Transverse colon (tissue), 4 donors: Measurements from ENCODE around the gene PPM1B.

ENCODE experiments used
- CTCF ChIP-seq, 5 experiments: fragments of 200-600 bp in 3 of 5; fragments of 450-650 bp in 2 of 5; sonication (generic) in 3 of 5; IDR thresholded peaks; 1 replicate in 2 of 5; 2 replicates in 3 of 5; pipeline ENCODE4 v1.5.1; 2016 to 2017; ENCODE audit warnings: antibody characterized with exemption in 5 of 5, inconsistent platforms in 3 of 5, mild to moderate bottlenecking in 2 of 5, moderate library complexity in 1 of 5
- EP300 ChIP-seq: sonication (generic); formaldehyde crosslinking; IDR thresholded peaks from one replicate; pipeline ENCODE4 v1.6.1; 2017; ENCODE audit warnings: antibody characterized with exemption, low read depth
- POLR2A ChIP-seq: fragments of 450-650 bp; IDR thresholded peaks from one replicate; pipeline ENCODE4 v1.6.1; 2016; ENCODE audit warnings: antibody characterized with exemption, mild to moderate bottlenecking, moderate library complexity
- POLR2AphosphoS5 ChIP-seq, 3 donors: sonication (generic); formaldehyde crosslinking; IDR thresholded peaks; one replicate each; pipeline ENCODE4 v1.6.1; 2016; ENCODE audit warnings: antibody characterized with exemption in 3 of 3

DNA sequence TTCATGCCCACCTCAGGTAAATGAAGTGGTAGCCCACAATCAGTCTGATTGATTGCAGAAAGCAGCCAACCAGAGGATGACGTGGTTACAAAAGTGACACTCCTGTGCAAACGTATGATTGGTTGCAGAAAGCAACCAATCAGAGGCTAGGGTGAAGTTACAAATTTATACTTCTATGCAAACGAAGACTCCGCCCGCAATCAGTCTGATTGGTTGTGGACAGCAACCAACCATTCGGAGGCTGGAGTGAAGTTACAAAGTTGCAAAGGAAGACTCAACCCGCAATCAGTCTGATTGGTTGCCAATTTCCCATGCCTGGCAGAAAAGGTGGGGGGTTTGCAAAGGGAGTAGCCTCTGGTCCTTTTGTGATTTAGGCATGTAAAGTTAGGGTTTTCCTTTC is 102.6 kb downstream of the PPM1B start:
- no peak for TF ChIP-seq CTCF (IDR thresholded peaks at IDR 0.05)
- TF ChIP-seq POLR2AphosphoS5 (IDR thresholded peaks at IDR 0.05), result no peak
- no peak for TF ChIP-seq EP300
- no peak for TF ChIP-seq POLR2A
